HTR-8/SVneo (cell line): ENCODE data around the gene ZNF710.
"Not testable (repeated sequence)": the region's sequence is repeated elsewhere in the genome, so short reads cannot be mapped to it uniquely, and the experiment has no call there.

Source experiments
- DNase-seq: peaks from one replicate; pipeline ENCODE4 v3.0.0; 2011; ENCODE audit warnings: low spot score, mixed read lengths; ENCODE audit not compliant: insufficient read length
- FAIRE-seq: peaks from 2 replicates; lab custom pipeline; 2011; peaks lifted over from hg19 to GRCh38; lab: Jason Lieb, UNC

Gene ZNF710, protein sequence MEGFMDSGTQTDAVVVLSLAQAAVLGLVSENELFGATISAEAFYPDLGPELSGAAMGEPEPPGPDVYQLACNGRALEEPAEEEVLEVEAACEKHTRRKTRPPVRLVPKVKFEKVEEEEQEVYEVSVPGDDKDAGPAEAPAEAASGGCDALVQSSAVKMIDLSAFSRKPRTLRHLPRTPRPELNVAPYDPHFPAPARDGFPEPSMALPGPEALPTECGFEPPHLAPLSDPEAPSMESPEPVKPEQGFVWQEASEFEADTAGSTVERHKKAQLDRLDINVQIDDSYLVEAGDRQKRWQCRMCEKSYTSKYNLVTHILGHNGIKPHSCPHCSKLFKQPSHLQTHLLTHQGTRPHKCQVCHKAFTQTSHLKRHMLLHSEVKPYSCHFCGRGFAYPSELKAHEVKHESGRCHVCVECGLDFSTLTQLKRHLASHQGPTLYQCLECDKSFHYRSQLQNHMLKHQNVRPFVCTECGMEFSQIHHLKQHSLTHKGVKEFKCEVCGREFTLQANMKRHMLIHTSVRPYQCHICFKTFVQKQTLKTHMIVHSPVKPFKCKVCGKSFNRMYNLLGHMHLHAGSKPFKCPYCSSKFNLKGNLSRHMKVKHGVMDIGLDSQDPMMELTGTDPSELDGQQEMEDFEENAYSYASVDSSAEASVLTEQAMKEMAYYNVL

DNA sequence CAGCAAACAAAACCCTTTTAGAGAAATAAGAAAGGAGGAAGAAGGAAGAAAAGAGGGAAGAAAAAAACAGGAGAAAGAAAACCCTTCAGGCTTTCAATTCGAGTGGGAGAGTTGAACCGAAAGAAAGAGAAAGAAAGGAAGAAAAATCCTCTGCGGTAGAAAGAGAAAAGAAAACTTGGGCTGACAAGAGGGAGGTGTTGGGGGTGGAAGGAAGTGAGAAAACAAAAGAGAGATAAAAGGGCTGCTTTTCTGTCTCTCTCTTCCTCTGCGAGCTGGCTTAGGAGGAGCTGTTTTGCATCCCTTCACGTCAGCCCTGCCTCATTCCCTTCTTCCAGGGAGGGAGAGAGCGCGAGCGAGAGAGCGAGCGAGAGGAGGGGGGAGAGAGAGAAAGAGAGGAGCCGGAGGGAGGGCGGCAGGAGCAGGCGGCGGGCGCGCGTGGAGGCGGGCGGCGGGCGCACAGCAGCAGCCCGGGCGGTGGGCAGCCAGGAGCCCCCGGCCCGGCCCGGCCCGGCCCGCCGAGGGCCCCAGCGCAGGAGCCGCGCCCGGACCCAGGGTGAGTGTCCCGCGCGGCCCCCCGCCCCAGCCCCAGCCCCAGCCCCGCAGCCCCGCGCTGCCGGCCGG, at the start of gene ZNF710:
TSS of gene ZNF710 (plus strand) at position 263 of the 621 bp plus-strand sequence. CDS start 65,814 bp downstream, outside the sequence.
- DNase-seq, result peak; percentile 48

DNA sequence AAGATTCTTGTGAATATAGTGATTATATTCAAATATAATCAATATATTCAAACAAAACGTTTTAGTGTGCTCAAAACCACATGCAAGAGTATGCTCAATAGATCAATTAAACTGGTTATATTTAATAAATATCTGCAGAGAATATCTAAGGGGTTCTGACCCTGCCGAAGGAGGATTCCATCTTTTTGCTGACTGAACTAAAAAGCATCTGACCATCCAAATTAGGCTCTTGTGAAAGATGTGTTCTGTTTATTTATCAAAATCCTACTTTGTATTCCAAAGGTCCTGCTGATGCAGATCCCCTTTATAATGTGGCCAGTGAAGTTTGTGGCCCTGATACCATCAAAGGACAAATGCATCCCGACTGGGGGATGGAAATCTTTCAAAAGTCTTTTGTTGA, 46.6 kb upstream of the ZNF710 start:
- no peak for DNase-seq
- no peak for FAIRE-seq

More for the DNA sequence above, at the start of gene ZNF710:
- FAIRE-seq, result no peak

DNA sequence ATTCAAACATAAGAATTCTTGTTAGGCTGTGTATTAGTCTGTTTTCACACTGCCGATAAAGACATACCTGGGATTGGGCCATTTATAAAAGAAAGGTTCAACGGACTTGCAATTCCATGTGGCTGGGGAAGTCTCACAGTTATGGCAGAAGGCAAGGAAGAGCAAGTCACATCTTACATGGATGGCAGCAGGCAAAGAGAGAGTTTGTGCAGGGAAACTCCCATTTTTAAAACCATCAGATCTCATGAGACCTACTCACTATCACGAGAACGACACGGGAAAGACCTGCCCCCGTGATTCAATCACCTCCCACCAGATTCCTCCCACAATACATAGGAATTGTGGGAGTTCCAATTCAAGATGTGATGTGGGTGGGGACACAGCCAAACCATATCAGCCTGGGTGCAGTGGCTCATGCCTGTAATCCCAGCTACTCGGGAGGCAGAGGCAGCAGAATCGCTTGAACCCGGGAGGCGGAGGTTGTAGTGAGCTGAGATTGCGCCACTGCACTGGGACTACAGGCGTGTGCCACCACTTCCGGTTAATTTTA, 45.6 kb upstream of the ZNF710 start:
- DNase-seq, FAIRE-seq: not testable (repeated sequence)

DNA sequence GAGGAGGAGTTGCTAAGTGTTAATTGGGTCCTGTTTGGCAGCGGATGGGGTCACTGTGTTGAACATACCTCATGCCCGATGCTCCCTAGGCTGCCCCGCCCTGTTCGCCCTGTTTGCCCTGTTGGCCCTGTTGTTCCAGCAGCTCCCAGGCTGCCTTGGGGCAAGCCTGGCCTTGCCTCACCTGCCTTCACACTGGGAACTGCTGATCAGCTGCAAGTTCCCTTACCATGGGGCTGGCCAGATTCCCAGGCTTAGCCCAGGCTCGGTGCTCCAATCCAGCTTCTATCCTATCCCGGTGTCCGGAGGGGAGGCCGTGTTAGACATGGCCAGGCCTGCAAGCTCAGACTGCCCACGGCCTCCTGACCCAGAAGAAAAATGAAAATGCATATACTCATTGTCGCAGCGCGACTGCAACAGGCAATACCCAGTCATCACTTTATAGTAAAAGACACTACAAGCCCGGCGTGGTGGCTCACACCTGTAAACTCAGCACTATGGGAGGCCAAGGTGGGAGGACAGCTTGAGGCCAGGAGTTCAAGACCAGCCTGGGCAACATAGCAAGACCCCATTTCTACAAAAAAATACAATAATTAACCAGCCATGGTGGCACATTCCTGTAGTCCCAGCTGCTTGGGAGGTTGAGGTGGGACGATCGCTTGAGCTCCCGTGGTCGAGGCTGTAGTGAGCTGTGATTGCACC, 42.9 kb upstream of the ZNF710 start:
- DNase-seq, result no peak

DNA sequence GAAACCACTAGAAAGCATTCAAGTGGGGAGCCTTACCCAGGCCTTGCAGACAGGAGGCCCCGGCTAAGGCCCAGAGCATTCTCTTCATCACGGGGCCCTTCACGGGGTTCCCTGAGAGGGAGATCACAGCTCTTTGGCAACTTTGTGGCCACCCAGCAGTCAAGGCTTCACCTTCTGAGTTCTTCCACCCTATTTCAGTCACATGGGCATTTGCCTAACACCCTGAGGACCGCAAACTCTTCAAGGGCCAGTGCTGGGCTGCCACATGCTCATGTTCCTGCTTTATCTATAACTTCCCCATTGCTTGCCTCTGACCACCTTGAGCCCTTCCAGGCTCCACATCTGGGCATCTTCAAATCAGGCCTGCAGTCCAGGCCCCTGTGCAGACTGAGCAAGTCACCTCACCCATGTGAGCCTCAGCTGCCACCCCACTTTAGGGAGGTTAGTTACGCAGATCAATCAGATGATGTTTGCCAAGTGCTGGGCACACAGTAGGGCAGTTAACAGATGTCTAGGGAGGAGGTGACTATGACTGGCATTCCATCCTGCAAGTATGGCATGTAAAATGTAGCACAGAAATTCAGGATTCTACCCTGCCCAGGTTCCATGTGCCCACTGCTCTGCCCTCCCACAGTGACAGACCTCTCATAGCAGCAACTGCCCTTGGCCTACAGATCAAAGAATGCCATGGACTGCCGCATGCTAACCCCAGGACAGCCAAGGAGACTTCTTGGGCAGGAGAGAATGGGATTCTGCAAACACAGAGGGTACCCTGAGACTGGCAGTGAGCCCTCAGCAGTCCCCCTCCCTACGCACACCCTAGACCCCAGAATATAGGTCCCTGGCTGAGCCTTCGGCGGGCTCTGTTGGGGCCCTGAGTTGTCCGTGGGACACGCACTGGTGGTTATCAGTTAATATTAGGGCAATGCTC, 37.6 kb upstream of the ZNF710 start:
- DNase-seq, result no peak
- FAIRE-seq, result no peak

More for the DNA sequence above, 42.9 kb upstream of the ZNF710 start:
- peak; percentile 20 for FAIRE-seq

DNA sequence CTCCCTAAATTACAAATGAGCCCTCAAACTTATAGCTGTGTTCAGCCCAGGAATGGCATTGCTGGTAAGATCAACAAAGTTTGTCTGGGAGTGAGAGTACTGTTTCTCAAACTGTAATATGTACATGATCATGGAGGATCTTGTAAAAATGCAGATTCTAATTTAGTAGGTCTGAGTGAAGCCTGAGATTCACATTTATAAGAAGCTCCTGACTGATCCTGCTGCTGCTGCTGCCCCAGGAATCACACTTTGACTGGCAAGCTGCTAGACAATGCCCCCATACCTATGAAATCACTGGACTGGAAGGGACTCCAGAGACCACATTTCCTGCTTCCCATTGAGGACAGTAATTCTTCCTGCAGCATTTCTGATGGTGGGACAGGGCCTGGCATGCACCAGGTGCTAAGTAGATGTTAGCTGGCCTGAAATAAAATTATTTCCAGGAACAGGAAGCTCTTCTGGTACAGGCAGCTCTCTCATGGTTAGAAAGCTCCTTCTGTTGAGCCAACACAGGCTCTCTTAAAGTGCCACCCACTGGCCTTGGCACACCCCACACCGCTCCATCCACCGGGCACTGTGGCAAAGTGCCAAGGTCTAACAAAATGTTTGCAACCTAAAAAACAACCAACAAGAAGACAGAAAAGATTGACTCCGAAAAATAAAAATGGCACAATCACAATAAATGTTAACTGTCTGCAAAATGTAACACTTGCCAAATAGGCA, 36.7 kb upstream of the ZNF710 start:
- FAIRE-seq, result no peak

DNA sequence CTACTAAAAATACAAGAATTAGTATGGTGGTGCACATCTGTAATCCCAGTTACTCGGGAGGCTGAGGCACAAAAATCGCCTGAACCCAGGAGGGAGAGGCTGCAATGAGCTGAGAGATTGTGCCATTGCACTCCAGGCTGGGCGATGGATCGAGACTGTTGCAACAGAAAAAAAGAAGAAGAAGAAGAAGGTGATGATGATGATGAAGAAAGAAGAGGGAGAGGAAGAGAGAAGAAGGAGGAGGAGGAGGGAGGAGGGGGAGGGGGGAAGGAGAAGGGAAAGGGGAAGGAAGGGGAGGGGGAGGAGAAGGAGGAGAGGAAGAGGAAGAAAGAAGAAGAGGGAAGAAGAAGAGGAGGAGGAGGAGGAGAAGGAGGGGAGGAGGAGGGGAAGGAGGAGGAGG, 33.2 kb upstream of the ZNF710 start:
- no peak for FAIRE-seq
- no peak for DNase-seq

More for the DNA sequence above, 36.7 kb upstream of the ZNF710 start:
- no peak for DNase-seq

DNA sequence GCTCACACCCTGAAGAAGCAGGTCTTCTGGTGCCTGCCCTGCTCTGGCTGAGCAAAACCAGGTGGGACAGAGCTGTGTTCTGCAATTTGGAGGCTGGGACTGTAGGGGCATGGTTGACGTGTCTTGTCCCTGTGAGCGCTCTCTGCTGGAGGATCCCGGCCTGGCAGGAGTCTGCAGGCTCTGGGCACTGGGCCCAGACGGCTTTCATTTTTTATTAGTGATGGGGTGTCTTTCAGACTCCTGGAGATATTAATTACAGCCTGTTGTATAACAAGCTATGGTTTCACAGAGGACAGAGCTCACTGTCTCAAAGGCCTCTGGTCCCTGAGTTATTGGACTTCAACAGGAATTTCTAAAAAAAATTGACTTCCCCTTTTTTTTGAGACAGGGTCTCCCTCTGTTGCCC, 29.5 kb upstream of the ZNF710 start:
- no peak for FAIRE-seq

DNA sequence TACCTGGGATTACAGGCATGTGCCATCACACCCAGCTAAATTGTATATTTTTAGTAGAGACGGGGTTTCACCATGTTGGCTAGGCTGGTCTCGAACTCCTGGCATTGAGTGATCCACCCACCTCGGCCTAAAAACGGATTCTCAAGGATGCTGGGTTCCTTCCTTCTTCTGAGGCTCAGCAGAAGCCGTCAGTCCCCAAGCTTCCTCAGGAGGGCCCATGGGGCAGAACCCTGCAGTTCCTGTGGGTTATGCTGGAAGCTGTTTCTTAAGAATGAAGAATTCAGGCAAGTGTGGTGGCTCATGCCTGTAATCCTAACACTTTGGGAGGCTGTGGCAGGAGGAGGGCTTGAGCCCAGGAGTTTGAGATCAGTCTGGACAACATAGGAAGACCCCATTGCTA, 29.0 kb upstream of the ZNF710 start:
- no peak for DNase-seq
- no peak for FAIRE-seq

More for the DNA sequence above, 29.5 kb upstream of the ZNF710 start:
- DNase-seq, result peak; percentile 59

DNA sequence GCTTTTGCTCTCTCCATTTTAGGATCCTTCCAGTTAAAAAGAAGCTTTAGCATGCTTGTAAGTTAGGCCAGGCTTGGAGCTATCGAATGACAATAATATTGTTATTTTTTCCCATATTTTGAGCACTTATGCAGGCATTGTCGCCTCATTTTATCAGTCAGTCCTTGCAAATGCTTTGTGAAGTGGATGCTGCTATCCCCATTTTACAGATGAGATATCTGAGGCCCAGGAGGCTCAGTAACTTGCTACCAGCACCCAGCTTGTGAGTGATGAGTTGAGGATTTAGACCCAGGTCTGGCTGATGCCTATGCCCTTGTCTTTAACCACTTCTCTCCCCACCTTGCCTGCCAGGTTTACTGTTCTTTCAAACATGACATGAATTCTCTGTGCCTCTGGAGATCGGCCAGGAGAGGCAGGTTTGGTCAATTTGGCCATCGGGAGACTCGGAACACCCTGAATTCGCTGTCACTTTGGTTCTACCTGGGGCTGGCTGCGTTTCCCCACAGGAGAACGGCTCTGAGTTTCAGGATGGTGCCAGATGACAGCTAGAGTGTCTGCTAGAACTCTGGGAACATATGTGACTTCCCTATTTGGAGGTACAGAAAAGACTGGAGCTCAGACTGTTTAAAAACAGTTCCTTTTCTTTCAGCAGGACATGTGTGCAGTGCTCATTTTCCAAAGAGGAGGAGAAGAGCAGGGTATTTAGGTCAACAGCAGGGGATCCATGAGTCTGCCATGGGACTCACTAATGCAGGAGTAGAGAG, 25.5 kb upstream of the ZNF710 start:
- DNase-seq (no peak), FAIRE-seq (no peak)

DNA sequence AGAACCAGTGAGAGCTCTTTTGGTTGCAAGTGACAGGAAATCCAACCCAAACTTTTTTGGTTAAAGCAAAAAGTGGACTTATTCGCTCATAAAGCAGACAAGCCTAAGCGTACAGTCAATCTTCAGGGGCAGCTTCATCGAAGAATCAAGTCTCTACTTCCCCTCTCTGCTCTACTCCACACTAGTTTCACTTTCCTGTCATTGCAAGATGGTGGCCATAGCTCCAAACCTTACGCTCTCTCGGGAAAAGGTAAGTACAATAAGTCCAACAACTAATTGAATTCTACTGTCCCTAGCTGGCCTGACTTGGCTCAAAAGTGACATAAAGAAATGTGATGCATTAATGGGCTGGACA, 24.9 kb upstream of the ZNF710 start:
- FAIRE-seq (no peak), DNase-seq (no peak)

DNA sequence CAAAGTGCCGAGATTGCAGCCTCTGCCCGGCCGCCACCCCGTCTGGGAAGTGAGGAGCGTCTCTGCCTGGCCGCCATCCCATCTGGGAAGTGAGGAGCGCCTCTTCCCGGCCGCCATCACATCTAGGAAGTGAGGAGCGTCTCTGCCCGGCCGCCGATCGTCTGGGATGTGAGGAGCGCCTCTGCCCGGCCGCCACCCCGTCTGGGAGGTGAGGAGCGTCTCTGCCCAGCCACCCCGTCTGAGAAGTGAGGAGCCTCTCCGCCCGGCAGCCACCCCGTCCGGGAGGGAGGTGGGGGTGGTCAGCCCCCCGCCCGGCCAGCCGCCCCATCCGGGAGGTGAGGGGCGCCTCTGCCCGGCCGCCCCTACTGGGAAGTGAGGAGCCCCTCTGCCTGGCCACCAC, 23.3 kb upstream of the ZNF710 start:
- DNase-seq, result not testable (repeated sequence)

DNA sequence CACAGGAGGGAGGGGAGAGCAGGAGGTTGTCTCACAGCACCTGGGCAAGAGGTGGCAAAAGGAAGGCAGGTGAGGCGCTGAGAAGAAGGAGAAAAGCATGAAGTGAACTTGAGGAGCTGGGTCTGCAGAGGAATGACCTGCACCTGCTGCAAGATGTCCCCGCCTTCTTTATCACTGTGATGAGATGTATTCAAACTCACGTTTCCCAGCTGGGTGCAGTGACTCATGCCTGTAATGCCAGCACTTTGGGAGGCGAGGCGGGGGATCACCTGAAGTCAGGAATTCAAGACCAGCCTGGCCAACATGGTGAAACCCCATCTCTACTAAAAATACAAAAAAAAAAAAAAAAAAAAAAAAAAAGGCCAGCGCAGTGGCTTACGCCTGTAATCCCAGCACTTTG, 22.2 kb upstream of the ZNF710 start:
- FAIRE-seq (no peak), DNase-seq (no peak)

More for the DNA sequence above, 23.3 kb upstream of the ZNF710 start:
- FAIRE-seq, result not testable (repeated sequence)

DNA sequence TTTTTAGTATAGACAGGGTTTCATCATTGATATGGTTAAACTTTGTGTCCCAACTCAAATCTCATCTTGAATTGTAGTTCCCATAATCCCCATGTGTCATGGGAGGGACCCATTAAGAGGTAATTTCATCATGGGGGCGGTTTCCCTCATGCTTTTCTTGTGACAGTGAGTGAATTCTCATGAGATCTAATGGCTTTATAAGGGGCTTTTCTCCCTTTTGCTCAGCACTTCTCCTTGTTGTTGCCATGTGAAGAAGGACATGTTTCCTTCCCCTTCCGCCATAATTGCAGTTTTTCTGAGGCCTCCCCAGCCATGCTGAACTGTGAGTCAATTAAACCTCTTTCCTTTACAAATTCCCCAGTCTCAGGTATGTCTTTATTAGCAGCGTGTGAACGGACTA, 20.2 kb upstream of the ZNF710 start:
- no peak for FAIRE-seq
- DNase-seq, result no peak

DNA sequence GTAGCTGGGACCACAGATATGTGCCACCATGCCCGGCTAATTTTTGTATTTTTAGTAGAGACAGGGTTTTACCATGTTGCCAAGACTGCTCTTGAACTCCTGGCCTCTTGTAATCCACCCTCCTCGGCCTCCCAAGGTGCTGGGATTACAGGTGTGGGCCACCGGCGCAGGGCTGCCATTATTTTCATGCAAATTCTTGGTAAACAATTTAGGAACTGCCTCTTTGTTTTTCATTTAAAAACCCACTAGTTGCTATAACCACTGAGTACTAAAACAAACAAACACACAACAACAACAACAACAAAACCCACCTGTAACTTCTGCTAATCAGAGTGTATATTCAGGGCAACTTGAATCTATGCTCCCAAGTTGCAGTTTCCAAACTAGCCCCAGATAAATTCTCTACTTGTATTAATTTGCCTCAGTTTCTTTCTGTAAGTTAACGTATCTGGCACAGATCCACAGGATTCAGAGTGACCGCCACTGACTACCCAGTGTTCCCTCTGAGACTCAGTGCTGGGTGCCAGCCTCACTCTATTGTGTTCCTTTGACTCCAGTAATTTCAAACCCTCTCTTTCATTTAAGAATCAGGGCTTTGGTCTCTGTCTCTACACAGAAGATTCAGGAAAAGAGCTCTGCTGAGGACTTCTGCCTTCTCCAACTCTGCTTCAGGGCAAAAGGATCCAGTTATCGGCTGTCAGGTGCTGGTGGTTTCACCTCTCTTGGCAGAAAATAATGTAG, 18.6 kb upstream of the ZNF710 start:
- DNase-seq, result no peak
- FAIRE-seq, result no peak

DNA sequence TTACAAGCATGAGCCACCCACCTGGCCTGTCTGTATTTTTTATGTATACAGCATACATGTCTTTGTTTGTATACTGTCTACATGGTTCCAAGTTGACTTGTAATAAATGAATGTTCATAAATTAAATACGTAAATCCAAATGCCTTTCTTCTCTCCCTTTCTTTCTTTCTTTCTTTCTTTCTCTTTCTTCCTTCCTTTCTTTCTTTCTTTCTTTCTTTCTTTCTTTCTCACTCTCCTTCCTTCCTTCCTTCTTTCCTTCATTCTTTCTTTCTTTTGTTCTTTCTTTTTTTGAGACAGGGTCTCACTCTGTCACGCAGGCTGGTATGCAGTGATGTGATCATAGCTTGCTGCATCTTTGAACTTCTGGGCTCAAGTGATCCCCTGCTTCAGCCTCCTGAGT, 17.1 kb upstream of the ZNF710 start:
- DNase-seq (no peak), FAIRE-seq (no peak)

DNA sequence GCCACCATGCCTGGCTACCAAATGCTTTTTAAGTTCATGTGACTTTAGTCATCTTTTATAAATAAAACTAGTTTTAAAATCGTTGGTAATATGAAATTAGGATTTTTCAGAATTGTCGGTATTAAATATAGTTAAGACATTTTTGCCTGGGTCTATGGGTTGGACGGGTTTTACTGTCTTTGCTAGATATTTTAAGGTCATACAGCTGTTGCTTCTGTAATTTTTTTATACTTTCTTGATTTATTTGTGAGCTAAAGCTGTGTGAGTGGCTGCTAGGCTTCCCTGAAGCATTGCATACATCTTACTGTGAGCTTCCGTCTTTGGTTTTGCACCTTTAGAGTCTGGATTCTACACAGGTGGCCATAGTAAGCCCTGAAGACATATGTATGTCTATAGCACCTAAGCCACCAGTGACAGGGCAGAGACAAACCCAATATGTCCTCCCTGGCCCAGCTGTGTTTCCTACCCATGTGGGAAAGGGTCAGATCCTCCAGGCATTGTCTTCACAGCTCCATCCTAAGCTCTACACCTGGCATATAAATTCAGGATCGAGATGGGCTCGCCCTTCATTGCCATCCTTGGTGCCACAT, 16.6 kb upstream of the ZNF710 start:
- FAIRE-seq (no peak), DNase-seq (no peak)
